WTC11 (cell line): Measurements from ENCODE around the gene GRP. TPM values are rescaled to one million over a fixed set of nuclear protein-coding genes. Genes with fewer than 3 reads are reported as not detected.

Experiments used
- ATAC-seq: fragments of 200-7000 bp; cut with Tn5 transposase; 2 replicates; pipeline ENCODE4 v1.10.0; 2021; ENCODE audit warnings: mild to moderate bottlenecking, moderate library complexity
- CTCF ChIA-PET: fragments of 300-600 bp; sonication (Branson Sonifier 250); formaldehyde crosslinking; loops from one replicate; lab custom pipeline; 2021; ENCODE audit warnings: antibody characterized with exemption; lab: Charles Lee
- POLR2A ChIA-PET: fragments of 350-600 bp; sonication (Branson Sonifier 250); formaldehyde crosslinking; loops from one replicate; lab custom pipeline; 2021; ENCODE audit warnings: antibody characterized with exemption; lab: Charles Lee
- DNase-seq: peaks from one replicate; pipeline ENCODE4 v3.0.0; 2021; ENCODE audit warnings: low spot score
- H3K27ac Mint-ChIP-seq: 2 replicates; pipeline ENCODE4 v1.8.0; 2021; ENCODE audit warnings: mixed read lengths
- H3K27me3 Mint-ChIP-seq: 2 replicates; pipeline ENCODE4 v1.8.0; 2021; ENCODE audit warnings: low read depth, mild to moderate bottlenecking, moderate library complexity, mixed read lengths
- H3K36me3 Mint-ChIP-seq: 2 replicates; pipeline ENCODE4 v1.8.0; 2021; ENCODE audit warnings: mixed read lengths
- H3K4me1 Mint-ChIP-seq: 2 replicates; pipeline ENCODE4 v1.8.0; 2022; ENCODE audit warnings: mixed read lengths
- H3K4me3 Mint-ChIP-seq: 2 replicates; pipeline ENCODE4 v1.8.0; 2021; ENCODE audit warnings: mild to moderate bottlenecking, moderate library complexity, mixed read lengths
- H3K9me3 Mint-ChIP-seq: 2 replicates; pipeline ENCODE4 v1.8.0; 2021; ENCODE audit warnings: mixed read lengths
- CBFB ChIP-seq: sonication (generic); formaldehyde crosslinking; IDR thresholded peaks from 2 replicates; pipeline ENCODE4 v1.8.1; 2022; ENCODE audit warnings: mild to moderate bottlenecking, low read depth, missing genetic modification reagents
- FOXJ3 ChIP-seq: sonication (generic); formaldehyde crosslinking; IDR thresholded peaks from 2 replicates; pipeline ENCODE4 v1.9.0; 2021; ENCODE audit warnings: missing genetic modification reagents, mild to moderate bottlenecking, borderline replicate concordance
- IRF2 ChIP-seq: sonication (generic); formaldehyde crosslinking; IDR thresholded peaks from 2 replicates; pipeline ENCODE4 v1.8.0; 2022; ENCODE audit warnings: low read depth, missing genetic modification reagents, borderline replicate concordance
- JUN ChIP-seq: sonication (generic); formaldehyde crosslinking; IDR thresholded peaks from 2 replicates; pipeline ENCODE4 v1.8.0; 2023; ENCODE audit warnings: mild to moderate bottlenecking, missing genetic modification reagents
- NR3C1 ChIP-seq: sonication (generic); formaldehyde crosslinking; conservative IDR thresholded peaks from 2 replicates; pipeline ENCODE4 v1.8.1; 2023; ENCODE audit warnings: low read depth, mild to moderate bottlenecking, missing genetic modification reagents
- RORB ChIP-seq: fragments of 250-450 bp; sonication (Bioruptor Pico); IDR thresholded peaks from 2 replicates; pipeline ENCODE4 v1.9.0; 2021; ENCODE audit warnings: mild to moderate bottlenecking
- SOX15 ChIP-seq: fragments of 250-450 bp; sonication (Bioruptor Pico); IDR thresholded peaks from 2 replicates; pipeline ENCODE4 v1.9.0; 2021; ENCODE audit warnings: mild to moderate bottlenecking
- TCF7 ChIP-seq: sonication (generic); formaldehyde crosslinking; IDR thresholded peaks from 2 replicates; pipeline ENCODE4 v1.8.0; 2022; ENCODE audit warnings: mild to moderate bottlenecking, low read depth, missing genetic modification reagents, moderate library complexity
- TEAD4 ChIP-seq: sonication (generic); formaldehyde crosslinking; IDR thresholded peaks from 2 replicates; pipeline ENCODE4 v1.8.0; 2022; ENCODE audit warnings: mild to moderate bottlenecking, missing genetic modification reagents
- TP53 ChIP-seq: sonication (generic); formaldehyde crosslinking; IDR thresholded peaks from 2 replicates; pipeline ENCODE4 v1.8.1; 2023; ENCODE audit warnings: mild to moderate bottlenecking, missing genetic modification reagents
- ZBTB21 ChIP-seq: sonication (generic); formaldehyde crosslinking; IDR thresholded peaks from 2 replicates; pipeline ENCODE4 v1.8.1; 2023; ENCODE audit warnings: mild to moderate bottlenecking, missing genetic modification reagents, borderline replicate concordance
- ZNF396 ChIP-seq: fragments of 250-450 bp; sonication (Bioruptor Pico); IDR thresholded peaks from 2 replicates; pipeline ENCODE4 v1.8.0; 2021; ENCODE audit warnings: mild to moderate bottlenecking, moderate library complexity, borderline replicate concordance
- ZNF416 ChIP-seq: fragments of 250-450 bp; sonication (Bioruptor Pico); IDR thresholded peaks from 2 replicates; pipeline ENCODE4 v1.9.0; 2021; ENCODE audit warnings: mild to moderate bottlenecking, inconsistent platforms
- ZNF671 ChIP-seq: fragments of 250-450 bp; sonication (Bioruptor Pico); IDR thresholded peaks from 2 replicates; pipeline ENCODE4 v1.8.0; 2021; ENCODE audit warnings: mild to moderate bottlenecking
- total RNA-seq: library from RNA; stranded (reverse); gene quantifications from 3 replicates; pipeline ENCODE4 v1.2.3, GENCODE V29; 2021
- TF ChIP-seq, protein P1 (sequence below): sonication (generic); formaldehyde crosslinking; IDR thresholded peaks from 2 replicates; pipeline ENCODE4 v1.8.0; 2022; ENCODE audit warnings: mild to moderate bottlenecking, missing genetic modification reagents
- TF ChIP-seq, protein P2 (sequence below): sonication (generic); formaldehyde crosslinking; IDR thresholded peaks from 2 replicates; pipeline ENCODE4 v1.8.1; 2022; ENCODE audit warnings: mild to moderate bottlenecking, moderate library complexity, missing genetic modification reagents
- TF ChIP-seq, protein P3 (sequence below): sonication (generic); formaldehyde crosslinking; IDR thresholded peaks from 2 replicates; pipeline ENCODE4 v1.8.0; 2023; ENCODE audit warnings: missing genetic modification reagents
- TF ChIP-seq, protein P4 (sequence below): fragments of 250-450 bp; sonication (Bioruptor Pico); IDR thresholded peaks from 2 replicates; pipeline ENCODE4 v1.9.0; 2021; ENCODE audit warnings: moderate library complexity, mild to moderate bottlenecking, inconsistent platforms, borderline replicate concordance
- TF ChIP-seq, protein P5 (sequence below): sonication (generic); formaldehyde crosslinking; IDR thresholded peaks from 2 replicates; pipeline ENCODE4 v1.8.0; 2023; ENCODE audit warnings: mild to moderate bottlenecking, missing genetic modification reagents

Gene GRP
- total RNA-seq, 1 experiment from 2014 or later = 0.22 TPM

DNA sequence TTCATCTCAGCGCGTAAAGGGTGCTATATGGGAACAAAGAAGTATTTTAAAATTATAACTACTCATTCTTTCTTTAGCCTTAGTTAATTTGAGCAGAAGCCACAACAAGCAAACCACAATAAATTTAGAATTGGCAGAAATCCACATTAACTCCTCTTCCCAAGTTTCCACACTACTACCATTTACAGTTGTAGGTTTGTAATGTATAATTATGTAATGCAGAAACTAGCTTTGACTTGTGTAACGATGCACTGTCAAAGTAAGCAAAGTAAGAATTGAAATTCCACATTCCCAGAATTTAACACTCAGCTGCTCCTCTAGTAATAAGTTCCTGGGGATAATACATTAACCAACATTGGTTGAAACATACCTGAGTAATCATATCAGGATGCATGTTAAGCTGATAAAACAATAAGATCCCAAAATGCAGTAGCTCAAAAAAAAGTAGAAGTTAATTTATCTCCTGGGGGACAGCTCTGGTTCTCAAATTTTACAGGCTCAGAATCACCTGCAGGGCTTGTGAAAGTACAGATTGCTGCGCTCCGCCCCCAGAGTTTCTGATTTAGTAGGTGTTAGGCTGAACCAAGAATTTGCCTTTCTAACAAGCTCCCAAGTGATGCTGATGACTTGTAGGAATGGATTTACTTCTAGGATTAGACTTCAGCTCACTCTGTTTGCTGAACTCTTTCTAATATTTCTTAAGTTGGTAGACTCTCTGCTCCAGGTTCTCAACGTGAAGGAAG, 9.9 kb downstream of the GRP start (continued):
- TF ChIP-seq RORB (CRISPR knock-in tag) (no peak), TP53 (no peak), JUN (no peak)
- TF ChIP-seq, protein P1, sequence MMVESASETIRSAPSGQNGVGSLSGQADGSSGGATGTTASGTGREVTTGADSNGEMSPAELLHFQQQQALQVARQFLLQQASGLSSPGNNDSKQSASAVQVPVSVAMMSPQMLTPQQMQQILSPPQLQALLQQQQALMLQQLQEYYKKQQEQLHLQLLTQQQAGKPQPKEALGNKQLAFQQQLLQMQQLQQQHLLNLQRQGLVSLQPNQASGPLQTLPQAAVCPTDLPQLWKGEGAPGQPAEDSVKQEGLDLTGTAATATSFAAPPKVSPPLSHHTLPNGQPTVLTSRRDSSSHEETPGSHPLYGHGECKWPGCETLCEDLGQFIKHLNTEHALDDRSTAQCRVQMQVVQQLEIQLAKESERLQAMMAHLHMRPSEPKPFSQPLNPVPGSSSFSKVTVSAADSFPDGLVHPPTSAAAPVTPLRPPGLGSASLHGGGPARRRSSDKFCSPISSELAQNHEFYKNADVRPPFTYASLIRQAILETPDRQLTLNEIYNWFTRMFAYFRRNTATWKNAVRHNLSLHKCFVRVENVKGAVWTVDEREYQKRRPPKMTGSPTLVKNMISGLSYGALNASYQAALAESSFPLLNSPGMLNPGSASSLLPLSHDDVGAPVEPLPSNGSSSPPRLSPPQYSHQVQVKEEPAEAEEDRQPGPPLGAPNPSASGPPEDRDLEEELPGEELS (CRISPR knock-in tag) = no peak
- TF ChIP-seq, all 79 proteins: peak for 0

DNA sequence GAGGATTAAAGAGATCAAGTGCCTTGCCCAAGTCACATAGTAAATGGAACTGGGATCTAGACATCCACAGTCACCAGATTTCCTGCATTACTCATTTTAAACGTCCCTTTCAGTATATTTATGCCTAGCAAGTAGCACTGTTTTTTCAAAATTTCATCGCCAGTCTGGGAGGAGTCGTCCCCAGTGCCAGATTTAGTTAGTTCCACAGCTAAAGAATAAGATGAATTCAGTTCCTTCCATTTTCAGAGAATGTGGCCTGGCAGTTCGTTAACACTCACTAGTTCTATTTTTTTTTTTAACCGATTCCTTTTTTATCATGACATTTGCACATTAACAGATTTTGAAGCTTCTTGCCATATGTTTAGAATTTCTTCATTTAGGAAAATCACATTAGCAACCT, 11.2 kb downstream of the GRP start:
- ATAC-seq (no peak), DNase-seq (no peak)
- no peaks in the 10 kb centered on the region for H3K36me3 Mint-ChIP-seq
- no peak overlapping the region for H3K4me3 Mint-ChIP-seq
- 0 out of 2 replicates have a peak, but pooled peaks cover 3% of the 10 kb centered on the region for H3K4me1 Mint-ChIP-seq
- H3K27me3 Mint-ChIP-seq = peaks cover 60% of the 10 kb centered on the region
- H3K27ac Mint-ChIP-seq = no peak overlapping the region
- peaks cover 5% of the 10 kb centered on the region; the same call in 1 of the 2 replicates for H3K9me3 Mint-ChIP-seq
- CTCF ChIA-PET = interaction anchor here (0.7 to 2.9 kb wide), 4 partner anchors 11 to 969 kb away, joined by 3 to 10 read pairs (median 4); partner anchors contain the start of gene GRP
- POLR2A ChIA-PET = interaction anchor here (0.6 kb wide), 1 partner anchor 15 kb away, joined by 3 read pairs; no protein-coding TSS in a partner anchor
- TF ChIP-seq TCF7 (CRISPR knock-in tag) = no peak
- TF ChIP-seq, protein P2, sequence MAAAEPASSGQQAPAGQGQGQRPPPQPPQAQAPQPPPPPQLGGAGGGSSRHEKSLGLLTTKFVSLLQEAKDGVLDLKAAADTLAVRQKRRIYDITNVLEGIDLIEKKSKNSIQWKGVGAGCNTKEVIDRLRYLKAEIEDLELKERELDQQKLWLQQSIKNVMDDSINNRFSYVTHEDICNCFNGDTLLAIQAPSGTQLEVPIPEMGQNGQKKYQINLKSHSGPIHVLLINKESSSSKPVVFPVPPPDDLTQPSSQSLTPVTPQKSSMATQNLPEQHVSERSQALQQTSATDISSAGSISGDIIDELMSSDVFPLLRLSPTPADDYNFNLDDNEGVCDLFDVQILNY (CRISPR knock-in tag) = no peak
- no peak for TF ChIP-seq SOX15 (CRISPR knock-in tag)
- TF ChIP-seq RORB (CRISPR knock-in tag) = no peak
- TF ChIP-seq FOXJ3 (CRISPR knock-in tag) = no peak
- TF ChIP-seq, protein P3, sequence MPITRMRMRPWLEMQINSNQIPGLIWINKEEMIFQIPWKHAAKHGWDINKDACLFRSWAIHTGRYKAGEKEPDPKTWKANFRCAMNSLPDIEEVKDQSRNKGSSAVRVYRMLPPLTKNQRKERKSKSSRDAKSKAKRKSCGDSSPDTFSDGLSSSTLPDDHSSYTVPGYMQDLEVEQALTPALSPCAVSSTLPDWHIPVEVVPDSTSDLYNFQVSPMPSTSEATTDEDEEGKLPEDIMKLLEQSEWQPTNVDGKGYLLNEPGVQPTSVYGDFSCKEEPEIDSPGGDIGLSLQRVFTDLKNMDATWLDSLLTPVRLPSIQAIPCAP (CRISPR knock-in tag) = no peak
- TF ChIP-seq NR3C1 (CRISPR knock-in tag) = no peak
- TF ChIP-seq IRF2 (CRISPR knock-in tag) = no peak
- TF ChIP-seq, protein P4, sequence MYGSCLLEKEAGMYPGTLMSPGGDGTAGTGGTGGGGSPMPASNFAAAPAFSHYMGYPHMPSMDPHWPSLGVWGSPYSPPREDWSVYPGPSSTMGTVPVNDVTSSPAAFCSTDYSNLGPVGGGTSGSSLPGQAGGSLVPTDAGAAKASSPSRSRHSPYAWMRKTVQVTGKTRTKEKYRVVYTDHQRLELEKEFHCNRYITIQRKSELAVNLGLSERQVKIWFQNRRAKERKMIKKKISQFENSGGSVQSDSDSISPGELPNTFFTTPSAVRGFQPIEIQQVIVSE (CRISPR knock-in tag) = no peak
- TF ChIP-seq ZNF671 (CRISPR knock-in tag) = no peak

DNA sequence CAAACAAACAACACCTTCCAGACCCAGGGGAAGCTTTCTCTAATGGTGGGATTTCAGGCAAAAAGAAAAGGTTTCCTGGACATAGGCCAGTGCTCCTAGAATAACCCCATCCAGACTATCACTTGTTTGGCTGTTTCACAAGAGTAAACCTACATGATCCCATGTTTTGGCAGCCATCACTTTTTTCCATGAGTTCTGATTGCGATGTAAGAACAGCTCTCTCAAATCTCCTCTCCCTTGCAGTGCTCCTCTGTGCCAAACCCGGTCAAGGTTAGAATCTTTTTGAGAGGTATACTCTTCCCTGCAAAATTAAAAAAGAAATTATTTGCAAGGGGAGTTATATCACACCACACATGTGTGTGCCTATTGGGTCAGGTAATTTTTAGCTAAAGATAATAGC, 11.9 kb downstream of the GRP start:
- POLR2A ChIA-PET = interaction anchor here (0.6 kb wide), 1 partner anchor 16 kb away, joined by 3 read pairs; no protein-coding TSS in a partner anchor
- TF ChIP-seq ZNF396 (CRISPR knock-in tag) = no peak
- no peak for TF ChIP-seq CBFB
- TF ChIP-seq TEAD4 (CRISPR knock-in tag) = no peak
- TF ChIP-seq ZBTB21 (CRISPR knock-in tag) = no peak
- TF ChIP-seq ZNF416 (CRISPR knock-in tag) = no peak
- TF ChIP-seq, protein P5, sequence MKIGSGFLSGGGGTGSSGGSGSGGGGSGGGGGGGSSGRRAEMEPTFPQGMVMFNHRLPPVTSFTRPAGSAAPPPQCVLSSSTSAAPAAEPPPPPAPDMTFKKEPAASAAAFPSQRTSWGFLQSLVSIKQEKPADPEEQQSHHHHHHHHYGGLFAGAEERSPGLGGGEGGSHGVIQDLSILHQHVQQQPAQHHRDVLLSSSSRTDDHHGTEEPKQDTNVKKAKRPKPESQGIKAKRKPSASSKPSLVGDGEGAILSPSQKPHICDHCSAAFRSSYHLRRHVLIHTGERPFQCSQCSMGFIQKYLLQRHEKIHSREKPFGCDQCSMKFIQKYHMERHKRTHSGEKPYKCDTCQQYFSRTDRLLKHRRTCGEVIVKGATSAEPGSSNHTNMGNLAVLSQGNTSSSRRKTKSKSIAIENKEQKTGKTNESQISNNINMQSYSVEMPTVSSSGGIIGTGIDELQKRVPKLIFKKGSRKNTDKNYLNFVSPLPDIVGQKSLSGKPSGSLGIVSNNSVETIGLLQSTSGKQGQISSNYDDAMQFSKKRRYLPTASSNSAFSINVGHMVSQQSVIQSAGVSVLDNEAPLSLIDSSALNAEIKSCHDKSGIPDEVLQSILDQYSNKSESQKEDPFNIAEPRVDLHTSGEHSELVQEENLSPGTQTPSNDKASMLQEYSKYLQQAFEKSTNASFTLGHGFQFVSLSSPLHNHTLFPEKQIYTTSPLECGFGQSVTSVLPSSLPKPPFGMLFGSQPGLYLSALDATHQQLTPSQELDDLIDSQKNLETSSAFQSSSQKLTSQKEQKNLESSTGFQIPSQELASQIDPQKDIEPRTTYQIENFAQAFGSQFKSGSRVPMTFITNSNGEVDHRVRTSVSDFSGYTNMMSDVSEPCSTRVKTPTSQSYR (CRISPR knock-in tag) = no peak
- TF ChIP-seq, protein P3 (CRISPR knock-in tag) = no peak
- TF ChIP-seq, all 79 proteins: peak for 0
- Mint-ChIP-seq H3K4me3 (no peak overlapping the region), H3K9me3 (peaks cover 12% of the 10 kb centered on the region), H3K4me1 (0 out of 2 replicates have a peak, but pooled peaks cover 3% of the 10 kb centered on the region), H3K36me3 (no peaks in the 10 kb centered on the region), H3K27ac (no peak overlapping the region), H3K27me3 (peaks cover 57% of the 10 kb centered on the region)
- CTCF ChIA-PET = interaction anchor here (0.7 to 2.9 kb wide), 3 partner anchors 11 to 171 kb away, joined by 3 to 10 read pairs (median 6); partner anchors contain the start of gene GRP
- no peak for ATAC-seq
- no peak for DNase-seq
